ENCODE results near the gene ZBTB8OS. TPM values are rescaled to one million over a fixed set of nuclear protein-coding genes. Genes with fewer than 3 reads are reported as not detected.

Gene ZBTB8OS
- total RNA-seq, 2 donors from 2014 or later, result 42.4 to 45.7 TPM

GRCh38 chr1:32665915-32666314 is 15.6 kb upstream of the ZBTB8OS start:
- no peaks in the 10 kb centered on the region for H3K9me3 ChIP-seq

GRCh38 chr1:32659581-32659980 is 9.2 kb upstream of the ZBTB8OS start:
- TF ChIP-seq CTCF (IDR thresholded peaks at IDR 0.05), result no peak
- no peaks in the 10 kb centered on the region for H3K9me3 ChIP-seq
- H3K4me1 ChIP-seq, result no peaks in the 10 kb centered on the region
- H3K36me3 ChIP-seq, result no peaks in the 10 kb centered on the region
- H3K27me3 ChIP-seq, result no peaks in the 10 kb centered on the region
- intact Hi-C loops (cut with DNase I), result no loop called here
- no peak for DNase-seq
- no peak overlapping the region for H3K9ac ChIP-seq (ENCODE audit: low read depth in 2 of 2, low read length in 2 of 2)
- H3K27ac ChIP-seq, result no peak overlapping the region
- H3K4me3 ChIP-seq, result no peak overlapping the region

More at GRCh38 chr1:32665915-32666314, 15.6 kb upstream of the ZBTB8OS start:
- no peak for DNase-seq
- Histone ChIP-seq H3K27me3 (no peaks in the 10 kb centered on the region), H3K36me3 (peaks cover 17% of the 10 kb centered on the region), H3K9ac (ENCODE audit: low read depth in 2 of 2, low read length in 2 of 2) (no peak overlapping the region), H3K4me1 (no peaks in the 10 kb centered on the region), H3K27ac (no peak overlapping the region), H3K4me3 (no peak overlapping the region)
- TF ChIP-seq CTCF (IDR thresholded peaks at IDR 0.05), result no peak
- intact Hi-C loops (cut with DNase I), result no loop called here

- intact Hi-C loops (cut with DNase I), result no loop called here
- H3K9me3 ChIP-seq, result no peaks in the 10 kb centered on the region
- no peak for DNase-seq
- H3K36me3 ChIP-seq, result no peaks in the 10 kb centered on the region
- peak overlapping the region; percentile 89 to 90 for H3K9ac ChIP-seq (ENCODE audit: low read depth in 2 of 2, low read length in 2 of 2)
- TF ChIP-seq CTCF (IDR thresholded peaks at IDR 0.05), result no peak
- peaks cover 13% of the 10 kb centered on the region for H3K4me1 ChIP-seq
- peak overlapping the region; percentile 89 for H3K4me3 ChIP-seq
- peak overlapping the region; percentile 98 for H3K27ac ChIP-seq
- H3K27me3 ChIP-seq, result no peaks in the 10 kb centered on the region
Observed at GRCh38 chr1:32652244-32652962, 2.1 kb upstream of the ZBTB8OS start.

- no peak for TF ChIP-seq CTCF (IDR thresholded peaks at IDR 0.05)
Observed at GRCh38 chr1:32651461-32652073, 1.2 kb upstream of the ZBTB8OS start.

GRCh38 chr1:32650752-32651460 is 556 bp upstream of the ZBTB8OS start, which contains the start of gene RBBP4:
TSS of gene RBBP4 (plus strand) at chr1:32651208. CDS start at chr1:32651307, 99 bp downstream.
- intact Hi-C loops (cut with DNase I), result no loop called here
- peak within 1 kb of the TSS; percentile 89 for H3K4me3 ChIP-seq
- H3K36me3 ChIP-seq, result no peaks in the 10 kb centered on the region
- peaks cover 13% of the 10 kb centered on the region for H3K4me1 ChIP-seq
- no peaks in the 10 kb centered on the region for H3K27me3 ChIP-seq
- peak within 1 kb of the TSS; percentile 89 to 96 for H3K9ac ChIP-seq (ENCODE audit: low read depth in 2 of 2, low read length in 2 of 2)
- DNase-seq, result peak; percentile 98
- peak within 1 kb of the TSS; percentile 98 for H3K27ac ChIP-seq
- TF ChIP-seq CTCF (IDR thresholded peaks at IDR 0.05), result no peak
- H3K9me3 ChIP-seq, result no peaks in the 10 kb centered on the region

More at GRCh38 chr1:32651461-32652073, 1.2 kb upstream of the ZBTB8OS start:
- Histone ChIP-seq H3K36me3 (no peaks in the 10 kb centered on the region), H3K4me1 (peaks cover 13% of the 10 kb centered on the region), H3K9ac (ENCODE audit: low read depth in 2 of 2, low read length in 2 of 2) (peak overlapping the region; percentile 89 to 90), H3K4me3 (peak overlapping the region; percentile 89), H3K27me3 (no peaks in the 10 kb centered on the region), H3K9me3 (no peaks in the 10 kb centered on the region), H3K27ac (peak overlapping the region; percentile 98)
- DNase-seq, result no peak
- intact Hi-C loops (cut with DNase I), result no loop called here

All from colonic mucosa (tissue), 4 donors.